NT2/D1 (cell line): ENCODE measurements around the gene SCARF2.

ENCODE experiments used
- SUZ12 ChIP-seq: IDR thresholded peaks from 2 replicates; pipeline ENCODE4 v1.6.1; 2011; ENCODE audit not compliant: insufficient read length, insufficient read depth; ENCODE audit errors: extremely low read depth
- ZNF274 ChIP-seq: IDR thresholded peaks from 2 replicates; pipeline ENCODE4 v1.6.1; 2011; ENCODE audit warnings: mild to moderate bottlenecking, low read depth, low read length

GRCh38 chr22:20403779-20404140 lies 33.9 kb downstream of the SCARF2 start:
- TF ChIP-seq SUZ12 = no peak
- TF ChIP-seq ZNF274 = no peak
